GM12878 (cell line): ENCODE data around the gene ATP6V1F. TPM values are rescaled to one million over a fixed set of nuclear protein-coding genes. Genes with fewer than 3 reads are reported as not detected.

Experiments used
- ATAC-seq: fragments of 200-7000 bp; cut with Tn5 transposase; 3 replicates; pipeline ENCODE4 v1.9.1; 2020; ENCODE audit warnings: mild to moderate bottlenecking, moderate library complexity
- BruUV-seq: library from RNA; stranded (reverse); fragments of 400-500 nt; replicated peaks from 2 replicates; lab custom pipeline; 2021; lab: Mats Ljungman, UMichigan
- CTCF ChIA-PET: fragments of 300-600 bp; sonication (Branson Sonifier 250); formaldehyde crosslinking; extraction: SDS; loops from one replicate; lab custom pipeline; 2021; ENCODE audit warnings: inconsistent platforms; lab: Yijun Ruan, JAX
- POLR2A ChIA-PET: fragments of 350-600 bp; formaldehyde crosslinking; extraction: SDS; loops from one replicate; lab custom pipeline; 2021; ENCODE audit warnings: inconsistent platforms; lab: Charles Lee
- RAD21 ChIA-PET: fragments of 300-600 bp; sonication (Branson Sonifier 250); formaldehyde crosslinking; loops from one replicate; lab custom pipeline; 2023; ENCODE audit warnings: antibody characterized with exemption; ENCODE audit not compliant: unreplicated experiment; lab: Charles Lee
- SMC1A ChIA-PET: fragments of 300-600 bp; sonication (Branson Sonifier 250); formaldehyde crosslinking; loops from one replicate; lab custom pipeline; 2023; ENCODE audit not compliant: unreplicated experiment, uncharacterized antibody; lab: Charles Lee
- DNase-seq: peaks from one replicate; pipeline ENCODE4 v3.0.0-alpha.2; 2011; ENCODE audit warnings: low read depth, low spot score
- FAIRE-seq: peaks from 3 replicates; lab custom pipeline; 2011; peaks lifted over from hg19 to GRCh38; lab: Jason Lieb, UNC
- H2AFZ ChIP-seq: 2 replicates; pipeline ENCODE4 v1.6.0; 2011; ENCODE audit warnings: low read depth, low read length, control low read depth; ENCODE audit not compliant: control insufficient read depth
- H3K27ac ChIP-seq: 2 replicates; pipeline ENCODE4 v1.5.1; 2011; ENCODE audit warnings: control low read depth; ENCODE audit not compliant: control insufficient read depth, insufficient read depth
- H3K27me3 ChIP-seq, 2 experiments: replicated peaks in 1 of 2; 2 replicates each; pipeline versions ENCODE4 v1.6.0 to v1.6.1; 2011; ENCODE audit warnings: low read length in 1 of 2; ENCODE audit not compliant: control insufficient read depth in 2 of 2, insufficient read depth in 2 of 2
- H3K36me3 ChIP-seq, 2 experiments: 2 replicates each; pipeline ENCODE4 v1.5.1; 2011; ENCODE audit warnings: low read length in 1 of 2; ENCODE audit not compliant: control insufficient read depth in 2 of 2, insufficient read depth in 2 of 2
- H3K4me1 ChIP-seq: 2 replicates; pipeline ENCODE4 v1.6.1; 2011; ENCODE audit warnings: mild to moderate bottlenecking, low read length, moderate library complexity, mixed read lengths; ENCODE audit not compliant: control insufficient read depth, insufficient read depth
- H3K4me2 ChIP-seq: 2 replicates; pipeline ENCODE4 v1.6.0; 2011; ENCODE audit warnings: control low read depth; ENCODE audit not compliant: control insufficient read depth, insufficient read depth
- H3K4me3 ChIP-seq: fragments of 200-600 bp; sonication (generic); 2 replicates; pipeline ENCODE4 v1.5.1; 2016
- H3K79me2 ChIP-seq: 2 replicates; pipeline ENCODE4 v1.6.0; 2011; ENCODE audit warnings: low read length; ENCODE audit not compliant: control insufficient read depth, insufficient read depth
- H3K9ac ChIP-seq: 2 replicates; pipeline ENCODE4 v1.8.0; 2011; ENCODE audit warnings: low read length, control low read depth, mixed read lengths; ENCODE audit not compliant: control insufficient read depth, insufficient read depth
- H3K9me3 ChIP-seq: replicated peaks from 3 replicates; pipeline ENCODE4 v1.5.1; 2011; ENCODE audit warnings: mild to moderate bottlenecking, low read length; ENCODE audit not compliant: control insufficient read depth, insufficient read depth
- H4K20me1 ChIP-seq: 2 replicates; pipeline ENCODE4 v1.6.0; 2011; ENCODE audit not compliant: control insufficient read depth, insufficient read depth
- CREM ChIP-seq: IDR thresholded peaks from 2 replicates; pipeline ENCODE4 v1.6.1; 2014; ENCODE audit warnings: antibody characterized with exemption, low read depth
- HCFC1 ChIP-seq: fragments of 150-350 bp; IDR thresholded peaks from 2 replicates; pipeline ENCODE4 v1.6.1; 2014; ENCODE audit warnings: low read length
- MTA2 ChIP-seq: fragments of 450-650 bp; IDR thresholded peaks from 2 replicates; pipeline ENCODE4 v1.6.1; 2016; ENCODE audit warnings: low read depth, mild to moderate bottlenecking, moderate library complexity
- MYB ChIP-seq: fragments of 150-350 bp; IDR thresholded peaks from 2 replicates; pipeline ENCODE4 v1.6.1; 2014; ENCODE audit warnings: mild to moderate bottlenecking, low read depth, low read length, borderline replicate concordance
- NFXL1 ChIP-seq: fragments of 450-650 bp; IDR thresholded peaks from 2 replicates; pipeline ENCODE4 v1.6.1; 2017; ENCODE audit warnings: antibody characterized with exemption, mild to moderate bottlenecking, borderline replicate concordance
- SMAD5 ChIP-seq: IDR thresholded peaks from 2 replicates; pipeline ENCODE4 v1.6.1; 2016; ENCODE audit warnings: antibody characterized with exemption, low read depth
- SREBF2 ChIP-seq: IDR thresholded peaks from 2 replicates; pipeline ENCODE4 v1.6.1; 2012; ENCODE audit warnings: mild to moderate bottlenecking, low read length
- STAT1 ChIP-seq: fragments of 450-650 bp; conservative IDR thresholded peaks from 2 replicates; pipeline ENCODE4 v1.6.1; 2014; ENCODE audit warnings: antibody characterized with exemption, mild to moderate bottlenecking
- YBX1 ChIP-seq: fragments of 450-650 bp; IDR thresholded peaks from 2 replicates; pipeline ENCODE4 v1.6.1; 2016; ENCODE audit warnings: antibody characterized with exemption
- ZSCAN29 ChIP-seq: fragments of 450-650 bp; IDR thresholded peaks from 2 replicates; pipeline ENCODE4 v1.6.1; 2017; ENCODE audit warnings: mild to moderate bottlenecking, moderate library complexity
- WGBS: methylation state at CpG from one replicate; pipeline ENCODE4 v1.1.6; 2016; ENCODE audit warnings: low lambda C conversion rate; ENCODE audit not compliant: insufficient replicate concordance, insufficient coverage; ENCODE audit errors: missing lambda C conversion rate; 5-methylcytosine and 5-hydroxymethylcytosine counted together
- in situ Hi-C: fragments of 300-500 bp; cut with MboI; formaldehyde crosslinking; loops from 9 replicates; pipeline ENCODE4 v1.14.3; 2018; ENCODE audit warnings: mixed read lengths
- intact Hi-C: fragments of 100-400 bp; cut with micrococcal nuclease; formaldehyde crosslinking; loops from one replicate; pipeline ENCODE4 v1.14.2; 2022; ENCODE audit not compliant: unreplicated experiment
- polyA plus RNA-seq, 11 experiments: library from polyadenylated mRNA; depleted of rRNA in 4 of 11; unstranded in 6 of 11; stranded (reverse) in 5 of 11; fragments of >200 nt; fragmentation: Nextera tagmentation in 4 of 11; fragmentation: Illumina TruSeq in 1 of 11; extraction: Ambion mirVana in 4 of 11; extraction: Trizol in 1 of 11; gene quantifications; 1 replicate in 1 of 11; 2 replicates in 10 of 11; pipeline versions ENCODE4 v1.2.1 to v1.2.3, GENCODE V29; 2011 to 2016; ENCODE audit warnings: inconsistent platforms in 2 of 11, missing spikeins in 2 of 11, low read depth in 1 of 11
- total RNA-seq, 4 experiments: library from RNA; depleted of rRNA in 3 of 4; stranded (reverse); fragments of >200 nt in 3 of 4; fragmentation: Illumina TruSeq in 1 of 4; extraction: Trizol in 1 of 4; gene quantifications; 2 replicates each; pipeline versions ENCODE4 v1.2.1 to v1.2.3, GENCODE V29; 2013 to 2021
- TF ChIP-seq, protein P1 (sequence below): IDR thresholded peaks from 2 replicates; pipeline ENCODE4 v1.6.1; 2011; ENCODE audit warnings: borderline replicate concordance, low read depth, mild to moderate bottlenecking, moderate library complexity, mixed read lengths, low read length; ENCODE audit not compliant: insufficient read depth; ENCODE audit errors: extremely low read length
- TF ChIP-seq, protein P2 (sequence below): fragments of 450-650 bp; IDR thresholded peaks from 2 replicates; pipeline ENCODE4 v1.6.1; 2016; ENCODE audit warnings: mild to moderate bottlenecking, moderate library complexity, borderline replicate concordance
- TF ChIP-seq, protein P3 (sequence below): fragments of 450-650 bp; IDR thresholded peaks from 2 replicates; pipeline ENCODE4 v1.6.1; 2017; ENCODE audit warnings: borderline replicate concordance
- TF ChIP-seq, protein P4 (sequence below): fragments of 450-650 bp; IDR thresholded peaks from 2 replicates; pipeline ENCODE4 v1.6.1; 2016; ENCODE audit warnings: mild to moderate bottlenecking
- TF ChIP-seq, protein P5 (sequence below): fragments of 450-650 bp; IDR thresholded peaks from 2 replicates; pipeline ENCODE4 v1.6.1; 2017; ENCODE audit warnings: mild to moderate bottlenecking

ATP6V1F gene
- total and polyA plus RNA-seq, 10 of the 15 experiments (the other 5 are each of a cell fraction or from before 2014, with no cell fraction given), result 111 to 343 (median 203) TPM

DNA sequence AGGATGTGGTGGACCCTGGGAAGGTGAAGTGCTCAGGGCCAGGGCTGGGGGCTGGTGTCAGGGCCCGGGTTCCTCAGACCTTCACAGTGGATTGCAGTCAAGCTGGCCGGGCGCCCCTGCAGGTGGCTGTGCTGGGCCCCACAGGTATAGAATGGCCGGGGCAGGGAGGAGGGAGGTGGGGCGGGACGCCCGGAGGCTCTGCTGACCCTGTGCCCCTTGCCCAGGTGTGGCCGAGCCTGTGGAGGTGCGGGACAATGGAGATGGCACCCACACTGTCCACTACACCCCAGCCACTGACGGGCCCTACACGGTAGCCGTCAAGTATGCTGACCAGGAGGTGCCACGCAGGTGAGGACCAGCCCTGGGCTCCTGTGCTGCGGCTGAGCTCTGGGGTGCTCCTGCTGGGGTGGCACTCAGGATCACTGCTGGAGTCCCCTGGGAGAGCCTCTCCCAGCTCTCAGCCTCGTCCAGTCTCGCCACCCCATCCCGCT, 14.9 kb upstream of the ATP6V1F start:
- Histone ChIP-seq H3K27ac (no peak overlapping the region), H3K9ac (no peak overlapping the region), H3K9me3 (no peaks in the 10 kb centered on the region), H2AFZ (no peak overlapping the region), H3K4me1 (no peaks in the 10 kb centered on the region), H3K4me2 (no peak overlapping the region), H4K20me1 (no peaks in the 10 kb centered on the region), H3K79me2 (no peaks in the 10 kb centered on the region), H3K36me3 (no peaks in the 10 kb centered on the region), H3K4me3 (no peak overlapping the region), H3K27me3 (no peaks in the 10 kb centered on the region)
- DNase-seq (no peak), ATAC-seq (no peak), FAIRE-seq (no peak)
- ChIA-PET RAD21 (no interaction called here), POLR2A (no interaction called here), SMC1A (no interaction called here), CTCF (no interaction called here)
- 53% methylated on average over 17 of the region's 17 CpGs for WGBS
- in situ Hi-C loops (no loop called here), intact Hi-C loops (no loop called here)
- BruUV-seq, result no TSS peak
- TF ChIP-seq MTA2, result no peak
- TF ChIP-seq ZSCAN29, result no peak
- no peak for TF ChIP-seq YBX1
- TF ChIP-seq NFXL1, result no peak
- TF ChIP-seq, protein P1, sequence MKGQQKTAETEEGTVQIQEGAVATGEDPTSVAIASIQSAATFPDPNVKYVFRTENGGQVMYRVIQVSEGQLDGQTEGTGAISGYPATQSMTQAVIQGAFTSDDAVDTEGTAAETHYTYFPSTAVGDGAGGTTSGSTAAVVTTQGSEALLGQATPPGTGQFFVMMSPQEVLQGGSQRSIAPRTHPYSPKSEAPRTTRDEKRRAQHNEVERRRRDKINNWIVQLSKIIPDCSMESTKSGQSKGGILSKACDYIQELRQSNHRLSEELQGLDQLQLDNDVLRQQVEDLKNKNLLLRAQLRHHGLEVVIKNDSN, result no peak
- TF ChIP-seq, protein P2, sequence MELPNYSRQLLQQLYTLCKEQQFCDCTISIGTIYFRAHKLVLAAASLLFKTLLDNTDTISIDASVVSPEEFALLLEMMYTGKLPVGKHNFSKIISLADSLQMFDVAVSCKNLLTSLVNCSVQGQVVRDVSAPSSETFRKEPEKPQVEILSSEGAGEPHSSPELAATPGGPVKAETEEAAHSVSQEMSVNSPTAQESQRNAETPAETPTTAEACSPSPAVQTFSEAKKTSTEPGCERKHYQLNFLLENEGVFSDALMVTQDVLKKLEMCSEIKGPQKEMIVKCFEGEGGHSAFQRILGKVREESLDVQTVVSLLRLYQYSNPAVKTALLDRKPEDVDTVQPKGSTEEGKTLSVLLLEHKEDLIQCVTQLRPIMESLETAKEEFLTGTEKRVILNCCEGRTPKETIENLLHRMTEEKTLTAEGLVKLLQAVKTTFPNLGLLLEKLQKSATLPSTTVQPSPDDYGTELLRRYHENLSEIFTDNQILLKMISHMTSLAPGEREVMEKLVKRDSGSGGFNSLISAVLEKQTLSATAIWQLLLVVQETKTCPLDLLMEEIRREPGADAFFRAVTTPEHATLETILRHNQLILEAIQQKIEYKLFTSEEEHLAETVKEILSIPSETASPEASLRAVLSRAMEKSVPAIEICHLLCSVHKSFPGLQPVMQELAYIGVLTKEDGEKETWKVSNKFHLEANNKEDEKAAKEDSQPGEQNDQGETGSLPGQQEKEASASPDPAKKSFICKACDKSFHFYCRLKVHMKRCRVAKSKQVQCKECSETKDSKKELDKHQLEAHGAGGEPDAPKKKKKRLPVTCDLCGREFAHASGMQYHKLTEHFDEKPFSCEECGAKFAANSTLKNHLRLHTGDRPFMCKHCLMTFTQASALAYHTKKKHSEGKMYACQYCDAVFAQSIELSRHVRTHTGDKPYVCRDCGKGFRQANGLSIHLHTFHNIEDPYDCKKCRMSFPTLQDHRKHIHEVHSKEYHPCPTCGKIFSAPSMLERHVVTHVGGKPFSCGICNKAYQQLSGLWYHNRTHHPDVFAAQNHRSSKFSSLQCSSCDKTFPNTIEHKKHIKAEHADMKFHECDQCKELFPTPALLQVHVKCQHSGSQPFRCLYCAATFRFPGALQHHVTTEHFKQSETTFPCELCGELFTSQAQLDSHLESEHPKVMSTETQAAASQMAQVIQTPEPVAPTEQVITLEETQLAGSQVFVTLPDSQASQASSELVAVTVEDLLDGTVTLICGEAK, result no peak
- no peak for TF ChIP-seq HCFC1
- no peak for TF ChIP-seq SMAD5
- TF ChIP-seq SREBF2, result no peak
- no peak for TF ChIP-seq CREM
- TF ChIP-seq, protein P3, sequence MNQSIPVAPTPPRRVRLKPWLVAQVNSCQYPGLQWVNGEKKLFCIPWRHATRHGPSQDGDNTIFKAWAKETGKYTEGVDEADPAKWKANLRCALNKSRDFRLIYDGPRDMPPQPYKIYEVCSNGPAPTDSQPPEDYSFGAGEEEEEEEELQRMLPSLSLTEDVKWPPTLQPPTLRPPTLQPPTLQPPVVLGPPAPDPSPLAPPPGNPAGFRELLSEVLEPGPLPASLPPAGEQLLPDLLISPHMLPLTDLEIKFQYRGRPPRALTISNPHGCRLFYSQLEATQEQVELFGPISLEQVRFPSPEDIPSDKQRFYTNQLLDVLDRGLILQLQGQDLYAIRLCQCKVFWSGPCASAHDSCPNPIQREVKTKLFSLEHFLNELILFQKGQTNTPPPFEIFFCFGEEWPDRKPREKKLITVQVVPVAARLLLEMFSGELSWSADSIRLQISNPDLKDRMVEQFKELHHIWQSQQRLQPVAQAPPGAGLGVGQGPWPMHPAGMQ, result no peak
- no peak for TF ChIP-seq STAT1
- no peak for TF ChIP-seq MYB
- TF ChIP-seq, protein P4, sequence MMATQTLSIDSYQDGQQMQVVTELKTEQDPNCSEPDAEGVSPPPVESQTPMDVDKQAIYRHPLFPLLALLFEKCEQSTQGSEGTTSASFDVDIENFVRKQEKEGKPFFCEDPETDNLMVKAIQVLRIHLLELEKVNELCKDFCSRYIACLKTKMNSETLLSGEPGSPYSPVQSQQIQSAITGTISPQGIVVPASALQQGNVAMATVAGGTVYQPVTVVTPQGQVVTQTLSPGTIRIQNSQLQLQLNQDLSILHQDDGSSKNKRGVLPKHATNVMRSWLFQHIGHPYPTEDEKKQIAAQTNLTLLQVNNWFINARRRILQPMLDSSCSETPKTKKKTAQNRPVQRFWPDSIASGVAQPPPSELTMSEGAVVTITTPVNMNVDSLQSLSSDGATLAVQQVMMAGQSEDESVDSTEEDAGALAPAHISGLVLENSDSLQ, result no peak
- TF ChIP-seq, protein P5, sequence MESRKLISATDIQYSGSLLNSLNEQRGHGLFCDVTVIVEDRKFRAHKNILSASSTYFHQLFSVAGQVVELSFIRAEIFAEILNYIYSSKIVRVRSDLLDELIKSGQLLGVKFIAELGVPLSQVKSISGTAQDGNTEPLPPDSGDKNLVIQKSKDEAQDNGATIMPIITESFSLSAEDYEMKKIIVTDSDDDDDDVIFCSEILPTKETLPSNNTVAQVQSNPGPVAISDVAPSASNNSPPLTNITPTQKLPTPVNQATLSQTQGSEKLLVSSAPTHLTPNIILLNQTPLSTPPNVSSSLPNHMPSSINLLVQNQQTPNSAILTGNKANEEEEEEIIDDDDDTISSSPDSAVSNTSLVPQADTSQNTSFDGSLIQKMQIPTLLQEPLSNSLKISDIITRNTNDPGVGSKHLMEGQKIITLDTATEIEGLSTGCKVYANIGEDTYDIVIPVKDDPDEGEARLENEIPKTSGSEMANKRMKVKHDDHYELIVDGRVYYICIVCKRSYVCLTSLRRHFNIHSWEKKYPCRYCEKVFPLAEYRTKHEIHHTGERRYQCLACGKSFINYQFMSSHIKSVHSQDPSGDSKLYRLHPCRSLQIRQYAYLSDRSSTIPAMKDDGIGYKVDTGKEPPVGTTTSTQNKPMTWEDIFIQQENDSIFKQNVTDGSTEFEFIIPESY, result no peak
